GM12878 (cell line): ENCODE data around the gene RPA3. TPM values are rescaled to one million over a fixed set of nuclear protein-coding genes. Genes with fewer than 3 reads are reported as not detected.

ENCODE experiments used
- ATAC-seq: fragments of 200-7000 bp; cut with Tn5 transposase; 3 replicates; pipeline ENCODE4 v1.9.1; 2020; ENCODE audit warnings: mild to moderate bottlenecking, moderate library complexity
- Bru-seq: library from RNA; stranded (reverse); fragments of 400-500 nt; gene quantifications from one replicate; lab custom pipeline; 2021; lab: Mats Ljungman, UMichigan
- BruChase-seq, 2 experiments: library from RNA; stranded (reverse); fragments of 400-500 nt; gene quantifications; one replicate each; lab custom pipeline; 2021; lab: Mats Ljungman, UMichigan
- BruUV-seq: library from RNA; stranded (reverse); fragments of 400-500 nt; replicated peaks from 2 replicates; lab custom pipeline; 2021; lab: Mats Ljungman, UMichigan
- CTCF ChIA-PET: fragments of 300-600 bp; sonication (Branson Sonifier 250); formaldehyde crosslinking; extraction: SDS; loops from one replicate; lab custom pipeline; 2021; ENCODE audit warnings: inconsistent platforms; lab: Yijun Ruan, JAX
- POLR2A ChIA-PET: fragments of 350-600 bp; formaldehyde crosslinking; extraction: SDS; loops from one replicate; lab custom pipeline; 2021; ENCODE audit warnings: inconsistent platforms; lab: Charles Lee
- RAD21 ChIA-PET: fragments of 300-600 bp; sonication (Branson Sonifier 250); formaldehyde crosslinking; loops from one replicate; lab custom pipeline; 2023; ENCODE audit warnings: antibody characterized with exemption; ENCODE audit not compliant: unreplicated experiment; lab: Charles Lee
- SMC1A ChIA-PET: fragments of 300-600 bp; sonication (Branson Sonifier 250); formaldehyde crosslinking; loops from one replicate; lab custom pipeline; 2023; ENCODE audit not compliant: unreplicated experiment, uncharacterized antibody; lab: Charles Lee
- DNase-seq: peaks from one replicate; pipeline ENCODE4 v3.0.0-alpha.2; 2011; ENCODE audit warnings: low read depth, low spot score
- FAIRE-seq: peaks from 3 replicates; lab custom pipeline; 2011; peaks lifted over from hg19 to GRCh38; lab: Jason Lieb, UNC
- H2AFZ ChIP-seq: 2 replicates; pipeline ENCODE4 v1.6.0; 2011; ENCODE audit warnings: low read depth, low read length, control low read depth; ENCODE audit not compliant: control insufficient read depth
- H3K27ac ChIP-seq: 2 replicates; pipeline ENCODE4 v1.5.1; 2011; ENCODE audit warnings: control low read depth; ENCODE audit not compliant: control insufficient read depth, insufficient read depth
- H3K27me3 ChIP-seq, 2 experiments: replicated peaks in 1 of 2; 2 replicates each; pipeline versions ENCODE4 v1.6.0 to v1.6.1; 2011; ENCODE audit warnings: low read length in 1 of 2; ENCODE audit not compliant: control insufficient read depth in 2 of 2, insufficient read depth in 2 of 2
- H3K36me3 ChIP-seq, 2 experiments: 2 replicates each; pipeline ENCODE4 v1.5.1; 2011; ENCODE audit warnings: low read length in 1 of 2; ENCODE audit not compliant: control insufficient read depth in 2 of 2, insufficient read depth in 2 of 2
- H3K4me1 ChIP-seq: 2 replicates; pipeline ENCODE4 v1.6.1; 2011; ENCODE audit warnings: mild to moderate bottlenecking, low read length, moderate library complexity, mixed read lengths; ENCODE audit not compliant: control insufficient read depth, insufficient read depth
- H3K4me2 ChIP-seq: 2 replicates; pipeline ENCODE4 v1.6.0; 2011; ENCODE audit warnings: control low read depth; ENCODE audit not compliant: control insufficient read depth, insufficient read depth
- H3K4me3 ChIP-seq: fragments of 200-600 bp; sonication (generic); 2 replicates; pipeline ENCODE4 v1.5.1; 2016
- H3K79me2 ChIP-seq: 2 replicates; pipeline ENCODE4 v1.6.0; 2011; ENCODE audit warnings: low read length; ENCODE audit not compliant: control insufficient read depth, insufficient read depth
- H3K9ac ChIP-seq: 2 replicates; pipeline ENCODE4 v1.8.0; 2011; ENCODE audit warnings: low read length, control low read depth, mixed read lengths; ENCODE audit not compliant: control insufficient read depth, insufficient read depth
- H3K9me3 ChIP-seq: replicated peaks from 3 replicates; pipeline ENCODE4 v1.5.1; 2011; ENCODE audit warnings: mild to moderate bottlenecking, low read length; ENCODE audit not compliant: control insufficient read depth, insufficient read depth
- H4K20me1 ChIP-seq: 2 replicates; pipeline ENCODE4 v1.6.0; 2011; ENCODE audit not compliant: control insufficient read depth, insufficient read depth
- ATF7 ChIP-seq: fragments of 450-650 bp; IDR thresholded peaks from 2 replicates; pipeline ENCODE4 v1.6.1; 2016; ENCODE audit warnings: low read depth, mild to moderate bottlenecking
- BMI1 ChIP-seq: fragments of 450-650 bp; IDR thresholded peaks from 2 replicates; pipeline ENCODE4 v1.6.1; 2016; ENCODE audit warnings: mild to moderate bottlenecking, moderate library complexity, borderline replicate concordance
- HCFC1 ChIP-seq: fragments of 150-350 bp; IDR thresholded peaks from 2 replicates; pipeline ENCODE4 v1.6.1; 2014; ENCODE audit warnings: low read length
- HSF1 ChIP-seq: fragments of 150-350 bp; IDR thresholded peaks from 2 replicates; pipeline ENCODE4 v1.6.1; 2014; ENCODE audit warnings: mild to moderate bottlenecking, low read depth, low read length
- JUNB ChIP-seq: IDR thresholded peaks from 2 replicates; pipeline ENCODE4 v1.6.1; 2016; ENCODE audit warnings: antibody characterized with exemption, mild to moderate bottlenecking
- RCOR1 ChIP-seq: conservative IDR thresholded peaks from 2 replicates; pipeline ENCODE4 v1.6.1; 2012; ENCODE audit warnings: low read depth, low read length, improper control_type of control experiment
- TAF1 ChIP-seq: IDR thresholded peaks from 2 replicates; pipeline ENCODE4 v1.6.1; 2011; ENCODE audit warnings: mild to moderate bottlenecking, low read depth, low read length, borderline replicate concordance
- WGBS: methylation state at CpG from one replicate; pipeline ENCODE4 v1.1.6; 2016; ENCODE audit warnings: low lambda C conversion rate; ENCODE audit not compliant: insufficient replicate concordance, insufficient coverage; ENCODE audit errors: missing lambda C conversion rate; 5-methylcytosine and 5-hydroxymethylcytosine counted together
- in situ Hi-C: fragments of 300-500 bp; cut with MboI; formaldehyde crosslinking; loops from 9 replicates; pipeline ENCODE4 v1.14.3; 2018; ENCODE audit warnings: mixed read lengths
- intact Hi-C: fragments of 100-400 bp; cut with micrococcal nuclease; formaldehyde crosslinking; loops from one replicate; pipeline ENCODE4 v1.14.2; 2022; ENCODE audit not compliant: unreplicated experiment
- long read RNA-seq, 2 experiments: library from polyadenylated mRNA; unstranded; transcript quantifications; one replicate each; pipeline ENCODE4 v2.0.0, GENCODE V29; 2019 to 2020
- polyA minus RNA-seq, 3 experiments: library from RNA; depleted of rRNA, polyadenylated mRNA; stranded (reverse); fragments of >200 nt; gene quantifications; 2 replicates each; pipeline ENCODE4 v1.2.3, GENCODE V29; 2011
- polyA plus RNA-seq, 11 experiments: library from polyadenylated mRNA; depleted of rRNA in 4 of 11; unstranded in 6 of 11; stranded (reverse) in 5 of 11; fragments of >200 nt; fragmentation: Nextera tagmentation in 4 of 11; fragmentation: Illumina TruSeq in 1 of 11; extraction: Ambion mirVana in 4 of 11; extraction: Trizol in 1 of 11; gene quantifications; 1 replicate in 1 of 11; 2 replicates in 10 of 11; pipeline versions ENCODE4 v1.2.1 to v1.2.3, GENCODE V29; 2011 to 2016; ENCODE audit warnings: inconsistent platforms in 2 of 11, missing spikeins in 2 of 11, low read depth in 1 of 11
- total RNA-seq, 4 experiments: library from RNA; depleted of rRNA in 3 of 4; stranded (reverse); fragments of >200 nt in 3 of 4; fragmentation: Illumina TruSeq in 1 of 4; extraction: Trizol in 1 of 4; gene quantifications; 2 replicates each; pipeline versions ENCODE4 v1.2.1 to v1.2.3, GENCODE V29; 2013 to 2021

The RPA3 gene
- total RNA-seq (2013; cell fraction: nucleolus; rRNA removed), result 22.7 and 28.1 TPM in 2 replicates
- total RNA-seq (2014; rRNA removed) (60.2 and 75.9 TPM in 2 replicates), total RNA-seq (2014; rRNA removed; fragmentation: Illumina TruSeq; extraction: Trizol) (101 and 105 TPM in 2 replicates), total RNA-seq (2021) (92.5 and 101 TPM in 2 replicates), polyA plus RNA-seq (2011; rRNA removed) (118 and 212 TPM in 2 replicates), polyA plus RNA-seq (2014; fragmentation: Illumina TruSeq; extraction: Trizol) (97.1 and 98.1 TPM in 2 replicates), polyA plus RNA-seq (2014; fragmentation: Nextera tagmentation; extraction: Ambion mirVana) (100 to 1,000 TPM; 304 to 317 TPM), polyA plus RNA-seq (2014; rRNA removed) (58.1 and 74.0 TPM in 2 replicates), polyA plus RNA-seq (2016; fragmentation: Nextera tagmentation; extraction: Ambion mirVana) (100 to 1,000 TPM; 331 to 343 TPM), polyA minus RNA-seq (2011; rRNA and poly(A)+ RNA removed) (19.9 and 22.3 TPM in 2 replicates), Bru-seq, nascent RNA (percentile 40 among the genes with signal in this experiment), BruChase-seq, experiment 1, labeled RNA remaining after a 6-hour chase (percentile 31 among the genes with signal in this experiment), BruChase-seq, experiment 2, labeled RNA remaining after a 2-hour chase (percentile 29 among the genes with signal in this experiment)
- polyA plus RNA-seq (2011; ENCODE audit: low read depth), result 165 TPM
- polyA plus RNA-seq (2011; cell fraction: cytosol; rRNA removed), result 42.7 and 49.6 TPM in 2 replicates
- polyA plus RNA-seq (2011; cell fraction: nucleus; rRNA removed), result 28.5 and 33.4 TPM in 2 replicates
- 105 and 107 TPM in 2 replicates for polyA plus RNA-seq (2012)
- polyA minus RNA-seq (2011; cell fraction: cytosol; rRNA and poly(A)+ RNA removed), result 8.8 and 15.9 TPM in 2 replicates
- polyA minus RNA-seq (2011; cell fraction: nucleus; rRNA and poly(A)+ RNA removed), result 14.4 and 19.5 TPM in 2 replicates
- long read RNA-seq, experiment 1, partial matches to known transcripts, result 69 of 70 reads
- long read RNA-seq, experiment 1, other reads (novel, unspliced or antisense), result 0 of 70 reads
- long read RNA-seq, experiment 2, partial matches to known transcripts, result 250 of 263 reads
- long read RNA-seq, experiment 2, other reads (novel, unspliced or antisense), result 6 of 263 reads

- peak within 1 kb of the TSS; percentile 5; the same call in 1 of the 2 replicates for H3K4me2 ChIP-seq
- SMC1A ChIA-PET, result interaction anchor here (1.0 to 4.5 kb wide), 22 partner anchors 10 to 472 kb away, joined by 3 to 87 read pairs (median 6); partner anchors contain the start of gene UMAD1
- no peaks in the 10 kb centered on the region for H4K20me1 ChIP-seq
- peaks cover 20% of the 10 kb centered on the region; the same call in 1 of the 2 replicates for H3K4me1 ChIP-seq
- intact Hi-C loops (no loop called here), in situ Hi-C loops (no loop called here)
- no peak within 1 kb of the TSS for H2AFZ ChIP-seq
- no peaks in the 10 kb centered on the region for H3K36me3 ChIP-seq
- no peak within 1 kb of the TSS for H3K9ac ChIP-seq
- POLR2A ChIA-PET, result interaction anchor here (1.2 to 2.2 kb wide), 5 partner anchors 11 to 53 kb away, joined by 3 to 8 read pairs (median 4); no protein-coding TSS in a partner anchor
- WGBS, result 97% methylated on average over 1 of the region's 1 CpG
- no peak within 1 kb of the TSS for H3K4me3 ChIP-seq
- peak within 1 kb of the TSS; percentile 29; the same call in 1 of the 2 replicates for H3K27ac ChIP-seq
- ATAC-seq (peak; percentile 9; the same call in 2 of the 3 replicates), FAIRE-seq (no peak), DNase-seq (no peak)
- peaks cover 2% of the 10 kb centered on the region; the same call in 1 of the 3 replicates for H3K9me3 ChIP-seq
- H3K27me3 ChIP-seq, result no peaks in the 10 kb centered on the region
- RAD21 ChIA-PET, result interaction anchor here (1.0 to 4.9 kb wide), 16 partner anchors 9 to 415 kb away, joined by 3 to 49 read pairs (median 6); no protein-coding TSS in a partner anchor
- BruUV-seq, result no TSS peak
- TF ChIP-seq ATF7, result peak; percentile 53
- TF ChIP-seq HCFC1, result no peak
- TF ChIP-seq RCOR1, result no peak
- TF ChIP-seq JUNB, result peak; percentile 9; the same call in 1 of the 2 replicates
- TF ChIP-seq HSF1, result no peak
- TF ChIP-seq TAF1, result no peak
- TF ChIP-seq BMI1, result no peak
- CTCF ChIA-PET, result interaction anchor here (0.8 to 3.5 kb wide), 7 partner anchors 10 to 45 kb away, joined by 3 to 27 read pairs (median 4); no protein-coding TSS in a partner anchor
- H3K79me2 ChIP-seq, result no peaks in the 10 kb centered on the region
These were observed at the start of gene RPA3 for GRCh38 chr7:7718492-7718891. Gene RPA3 (minus strand): TSS chr7:7718607. CDS start chr7:7640418, 78,189 bp downstream.
